Lower lobe of right lung (tissue), 2 donors: ENCODE results near the gene CD3G. TPM values are rescaled to one million over a fixed set of nuclear protein-coding genes. Genes with fewer than 3 reads are reported as not detected.

Experiments used
- ATAC-seq, 2 donors: fragments of 200-7000 bp; cut with Tn5 transposase; one replicate each; pipeline ENCODE4 v1.9.1; 2020 to 2022; ENCODE audit warnings: mild to moderate bottlenecking in 2 of 2, moderate library complexity in 2 of 2
- DNase-seq: peaks from one replicate; pipeline ENCODE4 v3.0.0-alpha.2; 2020
- H3K27ac ChIP-seq: fragments of 200-600 bp; one replicate; pipeline ENCODE4 v1.8.0; 2022
- H3K27me3 ChIP-seq: fragments of 200-600 bp; one replicate; pipeline ENCODE4 v1.8.0; 2022; ENCODE audit warnings: low read depth
- H3K36me3 ChIP-seq: fragments of 200-600 bp; one replicate; pipeline ENCODE4 v1.8.0; 2022; ENCODE audit warnings: mild to moderate bottlenecking
- H3K4me1 ChIP-seq: fragments of 200-600 bp; one replicate; pipeline ENCODE4 v1.8.0; 2022
- H3K4me3 ChIP-seq: fragments of 200-600 bp; one replicate; pipeline ENCODE4 v1.8.0; 2022; ENCODE audit warnings: mild to moderate bottlenecking
- H3K9me3 ChIP-seq: fragments of 200-600 bp; one replicate; pipeline ENCODE4 v1.8.0; 2022
- intact Hi-C: fragments of 100-400 bp; cut with DNase I; formaldehyde crosslinking; loops from one replicate; pipeline ENCODE4 v1.11.0; 2022
- total RNA-seq: library from RNA; stranded (reverse); fragmentation: NEBNext Ultra II Directional; extraction: Animal tissue kit (Norgen Biotek cat#: 25700); gene quantifications from one replicate; pipeline ENCODE4 v1.2.1, GENCODE V29; 2021
- TF ChIP-seq, protein P1 (sequence below): fragments of 200-600 bp; IDR thresholded peaks from one replicate; pipeline ENCODE4 v1.8.0; 2022; ENCODE audit warnings: antibody characterized with exemption, mild to moderate bottlenecking
- donor health status: DM: no; HTN: yes; CAD: no; lungs with severe emphysema.

The CD3G gene
- total RNA-seq, 1 donor from 2014 or later: 4.0 TPM

DNA sequence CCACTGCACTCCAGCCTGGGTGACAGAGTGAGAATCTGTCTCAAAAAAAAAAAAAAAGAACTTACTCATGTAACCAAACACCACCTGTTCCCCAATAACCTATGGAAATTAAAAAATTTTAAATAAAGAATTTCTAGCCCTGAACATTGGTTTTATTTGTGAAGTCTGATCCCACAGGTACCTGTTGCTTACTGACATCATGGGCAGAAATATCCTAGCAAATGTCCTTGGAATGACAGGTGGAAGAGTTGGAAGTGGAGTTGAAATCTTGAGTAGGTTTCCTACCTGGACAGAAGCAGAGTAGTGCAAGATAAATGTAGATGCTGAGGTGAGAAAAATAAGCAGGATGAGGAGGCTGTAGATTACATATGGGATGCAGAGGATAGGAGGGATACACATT lies 18.9 kb upstream of the CD3G start:
- no peaks in the 10 kb centered on the region for H3K36me3 ChIP-seq
- TF ChIP-seq, protein P1, sequence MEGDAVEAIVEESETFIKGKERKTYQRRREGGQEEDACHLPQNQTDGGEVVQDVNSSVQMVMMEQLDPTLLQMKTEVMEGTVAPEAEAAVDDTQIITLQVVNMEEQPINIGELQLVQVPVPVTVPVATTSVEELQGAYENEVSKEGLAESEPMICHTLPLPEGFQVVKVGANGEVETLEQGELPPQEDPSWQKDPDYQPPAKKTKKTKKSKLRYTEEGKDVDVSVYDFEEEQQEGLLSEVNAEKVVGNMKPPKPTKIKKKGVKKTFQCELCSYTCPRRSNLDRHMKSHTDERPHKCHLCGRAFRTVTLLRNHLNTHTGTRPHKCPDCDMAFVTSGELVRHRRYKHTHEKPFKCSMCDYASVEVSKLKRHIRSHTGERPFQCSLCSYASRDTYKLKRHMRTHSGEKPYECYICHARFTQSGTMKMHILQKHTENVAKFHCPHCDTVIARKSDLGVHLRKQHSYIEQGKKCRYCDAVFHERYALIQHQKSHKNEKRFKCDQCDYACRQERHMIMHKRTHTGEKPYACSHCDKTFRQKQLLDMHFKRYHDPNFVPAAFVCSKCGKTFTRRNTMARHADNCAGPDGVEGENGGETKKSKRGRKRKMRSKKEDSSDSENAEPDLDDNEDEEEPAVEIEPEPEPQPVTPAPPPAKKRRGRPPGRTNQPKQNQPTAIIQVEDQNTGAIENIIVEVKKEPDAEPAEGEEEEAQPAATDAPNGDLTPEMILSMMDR: no peak
- no peaks in the 10 kb centered on the region for H3K27me3 ChIP-seq
- intact Hi-C loops: no loop called here
- ATAC-seq (no peak), DNase-seq (no peak)
- no peak overlapping the region for H3K27ac ChIP-seq
- no peak overlapping the region for H3K4me3 ChIP-seq
- H3K9me3 ChIP-seq: no peaks in the 10 kb centered on the region
- peaks cover 12% of the 10 kb centered on the region for H3K4me1 ChIP-seq

DNA sequence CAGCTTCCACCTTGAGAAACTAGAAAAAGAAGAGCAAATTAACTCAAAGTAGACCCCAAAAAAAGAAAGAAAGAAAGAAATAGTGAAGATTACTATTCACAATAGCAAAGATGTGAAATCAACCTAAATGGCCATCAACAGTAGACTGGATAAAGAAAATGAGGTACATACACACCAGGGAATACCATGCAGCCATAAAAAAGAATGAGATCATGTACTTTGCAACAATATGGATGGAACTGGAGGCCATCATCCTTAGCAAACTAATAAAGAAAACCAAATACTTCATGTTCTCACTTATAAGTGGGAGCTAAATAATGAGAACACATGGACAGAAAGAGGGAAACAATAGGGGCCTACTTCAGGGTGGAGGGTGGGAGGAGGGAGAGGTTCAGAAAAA lies 15.4 kb upstream of the CD3G start:
- no peak overlapping the region for H3K27ac ChIP-seq
- TF ChIP-seq, protein P1: no peak
- H3K4me1 ChIP-seq: no peaks in the 10 kb centered on the region
- H3K36me3 ChIP-seq: no peaks in the 10 kb centered on the region
- ATAC-seq (no peak), DNase-seq (no peak)
- H3K9me3 ChIP-seq: no peaks in the 10 kb centered on the region
- intact Hi-C loops: no loop called here
- no peak overlapping the region for H3K4me3 ChIP-seq
- H3K27me3 ChIP-seq: no peaks in the 10 kb centered on the region

DNA sequence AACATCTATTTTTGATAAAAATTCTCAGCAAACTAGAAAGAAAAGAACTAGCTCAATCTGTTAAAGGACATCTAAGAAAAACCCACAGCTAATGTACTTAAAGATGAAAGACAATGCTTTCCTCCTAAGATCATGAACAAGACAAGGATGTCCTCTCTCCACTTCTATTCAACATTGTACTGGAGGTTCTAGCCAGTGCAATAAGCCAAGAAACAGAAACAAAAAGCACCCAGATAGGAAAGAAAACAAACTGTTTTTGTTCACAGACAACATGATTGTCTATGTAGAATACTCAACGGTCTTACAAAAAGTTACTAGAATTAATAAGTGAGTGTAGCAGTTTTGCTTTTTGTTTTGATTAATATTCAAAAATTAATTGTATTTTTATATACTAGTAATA lies 9.4 kb upstream of the CD3G start:
- ATAC-seq (no peak), DNase-seq (no peak)
- Histone ChIP-seq H3K4me3 (no peak overlapping the region), H3K27ac (no peak overlapping the region), H3K36me3 (no peaks in the 10 kb centered on the region), H3K4me1 (no peaks in the 10 kb centered on the region), H3K9me3 (no peaks in the 10 kb centered on the region), H3K27me3 (no peaks in the 10 kb centered on the region)
- TF ChIP-seq, protein P1: no peak
- intact Hi-C loops: no loop called here

DNA sequence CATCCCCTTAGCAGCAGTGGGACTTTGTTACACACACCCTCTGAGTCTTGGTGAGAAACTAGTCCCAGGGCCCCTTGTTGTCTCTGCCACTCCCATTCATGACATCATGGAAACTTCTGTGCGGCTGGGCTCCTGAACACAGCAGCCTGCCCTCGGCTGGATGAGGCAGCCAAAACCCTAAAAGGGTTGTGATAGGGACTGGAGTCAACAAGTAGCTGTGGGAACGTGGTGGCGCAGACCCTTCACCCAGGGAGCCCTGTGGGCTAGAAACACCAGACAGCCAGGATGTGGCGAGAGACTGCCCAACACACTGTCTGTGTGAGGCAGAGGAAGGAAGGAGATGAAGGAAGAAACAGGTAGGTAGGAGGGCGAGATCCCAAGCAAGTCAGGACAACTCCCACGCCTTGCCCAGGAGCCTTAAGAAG lies 5.5 kb upstream of the CD3G start:
- Histone ChIP-seq H3K4me1 (no peaks in the 10 kb centered on the region), H3K27me3 (no peaks in the 10 kb centered on the region), H3K27ac (peak overlapping the region; percentile 18), H3K36me3 (no peaks in the 10 kb centered on the region), H3K9me3 (no peaks in the 10 kb centered on the region), H3K4me3 (no peak overlapping the region)
- ATAC-seq (peak; percentile 59 to 68), DNase-seq (no peak)
- intact Hi-C loops: no loop called here
- TF ChIP-seq, protein P1: no peak

DNA sequence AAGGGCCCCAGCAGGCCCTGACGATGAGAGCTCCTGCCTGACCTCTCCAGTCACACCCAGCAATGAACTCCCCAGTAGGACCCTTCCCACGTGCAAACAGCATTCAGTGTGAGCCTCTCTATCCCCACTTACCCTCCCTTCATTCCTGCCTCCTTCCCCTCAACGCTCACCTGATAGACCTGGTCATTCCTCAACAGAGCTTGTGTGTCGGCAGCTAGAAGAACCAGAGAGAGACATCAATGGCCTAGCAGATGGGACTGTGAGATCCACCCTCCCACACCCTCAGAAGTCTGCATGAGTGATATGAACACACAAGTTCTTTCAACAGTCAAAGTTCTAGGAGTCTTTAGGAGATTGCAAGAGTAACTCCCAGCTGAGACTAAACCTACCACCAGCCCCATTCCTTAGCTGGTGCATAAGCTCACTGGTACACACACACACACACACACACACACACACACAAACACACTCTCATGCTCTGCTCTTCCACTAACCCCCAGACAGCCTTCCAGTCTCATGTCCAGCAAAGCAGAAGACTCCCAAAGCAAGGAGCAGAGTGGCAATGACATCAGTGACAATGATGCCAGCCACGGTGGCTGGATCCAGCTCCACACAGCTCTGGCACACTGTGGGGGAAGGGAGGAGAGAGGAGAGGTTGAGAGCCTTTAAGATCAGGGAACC lies 4.7 kb upstream of the CD3G start:
- DNase-seq: no peak
- Histone ChIP-seq H3K9me3 (no peaks in the 10 kb centered on the region), H3K36me3 (no peaks in the 10 kb centered on the region), H3K27ac (no peak overlapping the region), H3K27me3 (no peaks in the 10 kb centered on the region), H3K4me3 (no peak overlapping the region), H3K4me1 (no peaks in the 10 kb centered on the region)
- TF ChIP-seq, protein P1: no peak
- ATAC-seq: no peak
- intact Hi-C loops: no loop called here
